Suprapubic skin (tissue), 4 donors: ENCODE measurements around the gene TMX2. TPM values are rescaled to one million over a fixed set of nuclear protein-coding genes. Genes with fewer than 3 reads are reported as not detected.

Experiments used
- DNase-seq, 2 donors: peaks; one replicate each; pipeline ENCODE4 v3.0.0-alpha.2; 2019; ENCODE audit warnings: low spot score in 2 of 2
- H3K27ac ChIP-seq: fragments of 200-600 bp; sonication (generic); one replicate; pipeline ENCODE4 v1.5.1; 2019
- H3K27me3 ChIP-seq: fragments of 200-600 bp; sonication (generic); one replicate; pipeline ENCODE4 v1.5.1; 2019
- H3K36me3 ChIP-seq: fragments of 200-600 bp; sonication (generic); one replicate; pipeline ENCODE4 v1.5.1; 2019
- H3K4me1 ChIP-seq: fragments of 200-600 bp; sonication (generic); one replicate; pipeline ENCODE4 v1.5.1; 2019
- H3K4me3 ChIP-seq: fragments of 200-600 bp; sonication (generic); one replicate; pipeline ENCODE4 v1.5.1; 2019; ENCODE audit warnings: mild to moderate bottlenecking
- H3K9me3 ChIP-seq: fragments of 200-600 bp; sonication (generic); one replicate; pipeline ENCODE4 v1.5.1; 2019
- CTCF ChIP-seq, 2 donors: fragments of 200-600 bp in 1 of 2; fragments of 450-650 bp in 1 of 2; sonication (generic) in 1 of 2; IDR thresholded peaks; one replicate each; pipeline ENCODE4 v1.5.1; 2016 to 2019; ENCODE audit warnings: antibody characterized with exemption in 2 of 2, mild to moderate bottlenecking in 1 of 2, moderate library complexity in 1 of 2
- EP300 ChIP-seq: sonication (generic); formaldehyde crosslinking; IDR thresholded peaks from one replicate; pipeline ENCODE4 v1.6.1; 2017; ENCODE audit warnings: antibody characterized with exemption
- POLR2A ChIP-seq, 2 donors: fragments of 450-650 bp; IDR thresholded peaks; one replicate each; pipeline ENCODE4 v1.6.1; 2017; ENCODE audit warnings: antibody characterized with exemption in 2 of 2, mild to moderate bottlenecking in 2 of 2, moderate library complexity in 2 of 2
- POLR2AphosphoS5 ChIP-seq, 3 donors: sonication (generic); formaldehyde crosslinking; IDR thresholded peaks; one replicate each; pipeline ENCODE4 v1.6.1; 2017; ENCODE audit warnings: antibody characterized with exemption in 3 of 3
- WGBS: methylation state at CpG from one replicate; pipeline ENCODE4 v1.1.5; 2018; 5-methylcytosine and 5-hydroxymethylcytosine counted together
- total RNA-seq, 4 donors: library from RNA; depleted of rRNA; stranded (reverse); fragments of >200 nt; gene quantifications; one replicate each; pipeline ENCODE4 v1.1.0, GENCODE V29; 2016

The TMX2 gene
- total RNA-seq, 4 donors from 2014 or later = 36.9 to 67.7 (median 55.0) TPM

DNA sequence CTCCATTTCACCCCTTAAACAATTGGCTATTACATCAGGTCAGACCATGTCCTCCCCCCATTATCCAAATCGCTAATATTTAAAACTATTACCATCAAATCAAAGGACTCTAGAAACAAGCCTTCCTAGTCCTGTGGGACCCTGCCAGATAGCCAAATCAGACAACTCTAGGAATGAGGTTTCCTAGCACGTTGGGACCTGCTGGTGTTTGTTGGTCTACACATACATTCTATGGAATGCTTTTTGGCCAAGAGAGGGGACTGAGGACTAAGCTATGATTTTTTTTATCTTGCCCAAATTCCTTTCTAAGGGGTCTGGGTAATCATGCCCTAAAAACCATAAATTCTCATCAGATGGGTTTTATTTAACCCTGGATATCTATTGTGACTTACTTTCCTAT lies 14.8 kb downstream of the TMX2 start:
- TF ChIP-seq POLR2AphosphoS5 (IDR thresholded peaks at IDR 0.05) (no peak), EP300 (no peak), CTCF (IDR thresholded peaks at IDR 0.05) (no peak), POLR2A (IDR thresholded peaks at IDR 0.05) (no peak)
- Histone ChIP-seq H3K4me1 (no peaks in the 10 kb centered on the region), H3K4me3 (no peak overlapping the region), H3K36me3 (no peaks in the 10 kb centered on the region), H3K27ac (no peak overlapping the region), H3K27me3 (no peaks in the 10 kb centered on the region), H3K9me3 (no peaks in the 10 kb centered on the region)
- DNase-seq = no peak
- 38% methylated on average over 2 of the region's 2 CpGs for WGBS

DNA sequence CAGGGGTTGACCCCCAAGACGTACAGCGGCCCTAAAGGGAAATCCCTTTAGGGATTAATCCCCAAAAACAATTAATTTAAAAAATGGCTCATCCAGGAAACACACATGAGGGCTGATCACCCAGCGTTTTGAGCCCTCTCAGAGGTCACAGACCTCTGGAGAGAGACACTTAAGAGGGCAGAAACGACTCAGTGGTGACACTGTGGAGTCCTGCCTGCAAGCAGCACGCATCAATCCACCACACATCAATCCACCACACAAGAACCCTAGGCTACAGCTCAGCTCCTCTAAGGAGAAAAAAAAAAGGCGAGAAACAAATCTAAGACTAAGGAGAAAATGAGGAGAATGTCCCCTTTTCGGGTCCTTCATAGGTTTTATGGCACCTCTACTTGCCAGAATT lies 16.4 kb downstream of the TMX2 start:
- TF ChIP-seq CTCF (IDR thresholded peaks at IDR 0.05) = no peak
- no peak for TF ChIP-seq EP300
- no peak for TF ChIP-seq POLR2AphosphoS5 (IDR thresholded peaks at IDR 0.05)
- no peak for TF ChIP-seq POLR2A (IDR thresholded peaks at IDR 0.05)
- H3K27me3 ChIP-seq = no peaks in the 10 kb centered on the region
- no peak for DNase-seq
- no peak overlapping the region for H3K4me3 ChIP-seq
- no peaks in the 10 kb centered on the region for H3K36me3 ChIP-seq
- H3K9me3 ChIP-seq = no peaks in the 10 kb centered on the region
- no peak overlapping the region for H3K27ac ChIP-seq
- no peaks in the 10 kb centered on the region for H3K4me1 ChIP-seq
- 67% methylated on average over 7 of the region's 7 CpGs for WGBS

GRCh38 chr11:57729479-57729878 lies 17.1 kb downstream of the TMX2 start:
- TF ChIP-seq EP300 (no peak), POLR2AphosphoS5 (IDR thresholded peaks at IDR 0.05) (no peak), POLR2A (IDR thresholded peaks at IDR 0.05) (no peak), CTCF (IDR thresholded peaks at IDR 0.05) (no peak)
- Histone ChIP-seq H3K4me1 (no peaks in the 10 kb centered on the region), H3K27me3 (no peaks in the 10 kb centered on the region), H3K4me3 (no peak overlapping the region), H3K27ac (no peak overlapping the region), H3K36me3 (peaks cover 1% of the 10 kb centered on the region), H3K9me3 (no peaks in the 10 kb centered on the region)
- DNase-seq = no peak
- WGBS = 75% methylated on average over 7 of the region's 7 CpGs

DNA sequence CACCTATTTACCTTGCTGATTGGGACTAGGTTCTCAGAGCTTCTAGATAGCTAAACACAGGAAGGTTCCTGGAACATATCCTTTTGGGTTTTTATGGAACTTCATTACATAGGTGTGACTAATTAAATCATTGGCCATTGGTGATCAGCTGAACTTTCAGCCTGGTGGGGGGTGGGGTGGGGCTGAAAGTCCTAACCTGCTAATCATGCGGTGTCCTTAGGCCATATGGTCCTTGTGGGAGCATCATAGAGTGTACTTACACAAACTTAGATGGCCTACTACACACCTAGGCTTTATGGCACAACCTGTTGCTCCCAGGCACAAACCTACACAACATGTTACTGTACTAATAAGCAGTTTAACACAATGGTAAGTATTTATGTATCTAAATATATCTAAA lies 20.3 kb downstream of the TMX2 start:
- no peaks in the 10 kb centered on the region for H3K27me3 ChIP-seq
- no peak overlapping the region for H3K4me3 ChIP-seq
- WGBS = 100% methylated on average over 1 of the region's 1 CpG
- peaks cover 12% of the 10 kb centered on the region for H3K36me3 ChIP-seq
- DNase-seq = no peak
- H3K9me3 ChIP-seq = no peaks in the 10 kb centered on the region
- H3K4me1 ChIP-seq = no peaks in the 10 kb centered on the region
- no peak overlapping the region for H3K27ac ChIP-seq
- TF ChIP-seq EP300 (no peak), POLR2A (IDR thresholded peaks at IDR 0.05) (no peak), CTCF (IDR thresholded peaks at IDR 0.05) (no peak), POLR2AphosphoS5 (IDR thresholded peaks at IDR 0.05) (no peak)

DNA sequence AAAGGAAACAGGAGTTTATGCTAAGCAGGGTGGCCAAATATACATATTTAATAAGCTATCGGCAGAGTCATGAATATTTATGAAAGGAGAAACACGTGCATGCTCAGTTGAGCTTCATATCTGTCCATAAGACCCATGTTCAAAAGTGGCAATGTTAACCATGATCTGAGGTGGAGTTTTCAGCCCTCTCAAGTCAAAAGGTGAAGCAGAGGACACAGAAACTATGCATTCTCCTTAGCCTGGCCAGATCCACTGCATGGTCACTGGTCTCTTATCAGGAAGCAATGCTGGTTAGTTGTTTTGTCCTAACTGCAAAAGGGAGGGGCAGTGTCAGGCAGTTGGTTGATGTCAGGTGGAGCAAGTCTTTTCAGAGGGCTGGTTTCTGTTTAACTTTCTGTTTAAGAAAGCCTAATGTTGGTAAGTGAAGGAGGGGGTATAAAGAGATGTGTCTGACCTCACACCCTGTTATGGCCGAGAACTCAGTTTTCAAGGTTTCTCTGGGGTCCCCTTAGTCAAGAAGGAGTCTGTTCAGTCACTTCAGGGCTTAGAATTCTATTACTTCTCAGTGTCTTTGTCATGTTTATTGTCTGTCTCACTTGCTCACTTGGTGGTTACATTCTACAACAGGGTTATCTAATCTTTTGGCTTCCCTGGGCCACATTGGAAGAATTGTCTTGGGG lies 23.4 kb downstream of the TMX2 start:
- Histone ChIP-seq H3K36me3 (peaks cover 30% of the 10 kb centered on the region), H3K9me3 (no peaks in the 10 kb centered on the region), H3K27ac (no peak overlapping the region), H3K27me3 (no peaks in the 10 kb centered on the region), H3K4me1 (peaks cover 4% of the 10 kb centered on the region), H3K4me3 (no peak overlapping the region)
- WGBS = 84% methylated on average over 3 of the region's 3 CpGs
- no peak for DNase-seq
- TF ChIP-seq CTCF (IDR thresholded peaks at IDR 0.05) = no peak
- no peak for TF ChIP-seq EP300
- TF ChIP-seq POLR2A (IDR thresholded peaks at IDR 0.05) = no peak
- no peak for TF ChIP-seq POLR2AphosphoS5 (IDR thresholded peaks at IDR 0.05)
